ENCODE measurements around the gene SLC16A6. TPM values are rescaled to one million over a fixed set of nuclear protein-coding genes. Genes with fewer than 3 reads are reported as not detected.
"Not testable (repeated sequence)": the region's sequence is repeated elsewhere in the genome, so short reads cannot be mapped to it uniquely, and the experiment has no call there.

Gene SLC16A6
- total RNA-seq, 1 experiment from 2014 or later, result 0.28 TPM

- not testable (repeated sequence) for H3K36me3 ChIP-seq (replicated peaks; ENCODE audit: control insufficient read depth, insufficient read depth, low read length); H3K4me3 ChIP-seq (ENCODE audit: insufficient read depth, low read depth, low read length); H3K27me3 ChIP-seq (ENCODE audit: control insufficient read depth, insufficient read depth, low read length); DNase-seq
Observed at GRCh38 chr17:68235336-68235791, 55.6 kb downstream of the SLC16A6 start.

- H3K4me3 ChIP-seq (ENCODE audit: insufficient read depth, low read depth, low read length); DNase-seq: not testable (repeated sequence)
Observed at GRCh38 chr17:68234726-68235335, 56.1 kb downstream of the SLC16A6 start.

GRCh38 chr17:68232741-68233140, 58.2 kb downstream of the SLC16A6 start:
- not testable (repeated sequence) for H3K27me3 ChIP-seq (ENCODE audit: control insufficient read depth, insufficient read depth, low read length); H3K4me3 ChIP-seq (ENCODE audit: insufficient read depth, low read depth, low read length); DNase-seq; H3K36me3 ChIP-seq (replicated peaks; ENCODE audit: control insufficient read depth, insufficient read depth, low read length)

More at GRCh38 chr17:68234726-68235335, 56.1 kb downstream of the SLC16A6 start:
- not testable (repeated sequence) for H3K36me3 ChIP-seq (replicated peaks; ENCODE audit: control insufficient read depth, insufficient read depth, low read length); H3K27me3 ChIP-seq (ENCODE audit: control insufficient read depth, insufficient read depth, low read length)

GRCh38 chr17:68231541-68231940, 59.4 kb downstream of the SLC16A6 start:
- no peak overlapping the region for H3K4me3 ChIP-seq (ENCODE audit: insufficient read depth, low read depth, low read length)
- H3K27me3 ChIP-seq (ENCODE audit: control insufficient read depth, insufficient read depth, low read length), result no peaks in the 10 kb centered on the region
- DNase-seq, result no peak
- no peaks in the 10 kb centered on the region for H3K36me3 ChIP-seq (replicated peaks; ENCODE audit: control insufficient read depth, insufficient read depth, low read length)

GRCh38 chr17:68231131-68231530, 59.8 kb downstream of the SLC16A6 start:
- not testable (repeated sequence) for H3K27me3 ChIP-seq (ENCODE audit: control insufficient read depth, insufficient read depth, low read length); DNase-seq

GRCh38 chr17:68229619-68230018, 61.3 kb downstream of the SLC16A6 start:
- DNase-seq, result no peak
- Histone ChIP-seq H3K27me3 (ENCODE audit: control insufficient read depth, insufficient read depth, low read length) (no peaks in the 10 kb centered on the region), H3K4me3 (ENCODE audit: insufficient read depth, low read depth, low read length) (no peak overlapping the region), H3K36me3 (replicated peaks; ENCODE audit: control insufficient read depth, insufficient read depth, low read length) (no peaks in the 10 kb centered on the region)

More at GRCh38 chr17:68231131-68231530, 59.8 kb downstream of the SLC16A6 start:
- not testable (repeated sequence) for H3K4me3 ChIP-seq (ENCODE audit: insufficient read depth, low read depth, low read length); H3K36me3 ChIP-seq (replicated peaks; ENCODE audit: control insufficient read depth, insufficient read depth, low read length)

- Histone ChIP-seq H3K36me3 (replicated peaks; ENCODE audit: control insufficient read depth, insufficient read depth, low read length) (no peaks in the 10 kb centered on the region), H3K4me3 (ENCODE audit: insufficient read depth, low read depth, low read length) (no peak overlapping the region), H3K27me3 (ENCODE audit: control insufficient read depth, insufficient read depth, low read length) (no peaks in the 10 kb centered on the region)
- no peak for DNase-seq
Observed at GRCh38 chr17:68228817-68229570, 61.9 kb downstream of the SLC16A6 start.

GRCh38 chr17:68228039-68228680, 62.8 kb downstream of the SLC16A6 start:
- not testable (repeated sequence) for H3K4me3 ChIP-seq (ENCODE audit: insufficient read depth, low read depth, low read length); DNase-seq; H3K27me3 ChIP-seq (ENCODE audit: control insufficient read depth, insufficient read depth, low read length); H3K36me3 ChIP-seq (replicated peaks; ENCODE audit: control insufficient read depth, insufficient read depth, low read length)

GRCh38 chr17:68225055-68225454, 65.9 kb downstream of the SLC16A6 start:
- not testable (repeated sequence) for H3K36me3 ChIP-seq (replicated peaks; ENCODE audit: control insufficient read depth, insufficient read depth, low read length); H3K27me3 ChIP-seq (ENCODE audit: control insufficient read depth, insufficient read depth, low read length); H3K4me3 ChIP-seq (ENCODE audit: insufficient read depth, low read depth, low read length); DNase-seq

GRCh38 chr17:68222606-68223005, 68.3 kb downstream of the SLC16A6 start:
- Histone ChIP-seq H3K27me3 (ENCODE audit: control insufficient read depth, insufficient read depth, low read length) (no peaks in the 10 kb centered on the region), H3K4me3 (ENCODE audit: insufficient read depth, low read depth, low read length) (no peak overlapping the region)
- no peak for DNase-seq

GRCh38 chr17:68221786-68222185, 69.1 kb downstream of the SLC16A6 start:
- H3K4me3 ChIP-seq (ENCODE audit: insufficient read depth, low read depth, low read length), result no peak overlapping the region
- no peak for DNase-seq
- no peaks in the 10 kb centered on the region for H3K27me3 ChIP-seq (ENCODE audit: control insufficient read depth, insufficient read depth, low read length)
- no peaks in the 10 kb centered on the region for H3K36me3 ChIP-seq (replicated peaks; ENCODE audit: control insufficient read depth, insufficient read depth, low read length)

More at GRCh38 chr17:68222606-68223005, 68.3 kb downstream of the SLC16A6 start:
- H3K36me3 ChIP-seq (replicated peaks; ENCODE audit: control insufficient read depth, insufficient read depth, low read length), result no peaks in the 10 kb centered on the region

- not testable (repeated sequence) for H3K4me3 ChIP-seq (ENCODE audit: insufficient read depth, low read depth, low read length); H3K36me3 ChIP-seq (replicated peaks; ENCODE audit: control insufficient read depth, insufficient read depth, low read length); DNase-seq; H3K27me3 ChIP-seq (ENCODE audit: control insufficient read depth, insufficient read depth, low read length)
Observed at GRCh38 chr17:68220786-68221185, 70.1 kb downstream of the SLC16A6 start.

GRCh38 chr17:68220186-68220585, 70.7 kb downstream of the SLC16A6 start:
- DNase-seq; H3K4me3 ChIP-seq (ENCODE audit: insufficient read depth, low read depth, low read length); H3K27me3 ChIP-seq (ENCODE audit: control insufficient read depth, insufficient read depth, low read length); H3K36me3 ChIP-seq (replicated peaks; ENCODE audit: control insufficient read depth, insufficient read depth, low read length): not testable (repeated sequence)

- DNase-seq; H3K36me3 ChIP-seq (replicated peaks; ENCODE audit: control insufficient read depth, insufficient read depth, low read length); H3K27me3 ChIP-seq (ENCODE audit: control insufficient read depth, insufficient read depth, low read length); H3K4me3 ChIP-seq (ENCODE audit: insufficient read depth, low read depth, low read length): not testable (repeated sequence)
Observed at GRCh38 chr17:68219429-68219828, 71.5 kb downstream of the SLC16A6 start.
